K562 (cell line): Measurements from ENCODE around the gene ZFYVE28. TPM values are rescaled to one million over a fixed set of nuclear protein-coding genes. Genes with fewer than 3 reads are reported as not detected.
A peak's percentile ranks its signal among the peaks of the same experiment; 100 is the strongest.

Experiments
- ARID3A ChIP-seq: IDR thresholded peaks from 2 replicates; pipeline ENCODE4 v1.6.1; 2012; ENCODE audit warnings: low read depth, low read length, improper control_type of control experiment, borderline replicate concordance
- ARID3B ChIP-seq: fragments of 250-450 bp; sonication (Bioruptor Pico); IDR thresholded peaks from 2 replicates; pipeline ENCODE4 v1.4.0; 2020; ENCODE audit warnings: borderline replicate concordance
- CHAMP1 ChIP-seq: fragments of 450-650 bp; IDR thresholded peaks from 2 replicates; pipeline ENCODE4 v1.6.1; 2016; ENCODE audit warnings: mild to moderate bottlenecking
- COPS2 ChIP-seq: fragments of 450-650 bp; conservative IDR thresholded peaks from 2 replicates; pipeline ENCODE4 v1.6.1; 2016; ENCODE audit warnings: mild to moderate bottlenecking, moderate library complexity
- CTBP1 ChIP-seq: fragments of 450-650 bp; IDR thresholded peaks from 2 replicates; pipeline ENCODE4 v1.6.1; 2016; ENCODE audit warnings: borderline replicate concordance
- EGR1 ChIP-seq: fragments of 450-650 bp; conservative IDR thresholded peaks from 2 replicates; pipeline ENCODE4 v1.6.1; 2017; ENCODE audit warnings: mild to moderate bottlenecking
- HDAC1 ChIP-seq, 2 experiments: fragments of 450-650 bp; IDR thresholded peaks; 2 replicates each; pipeline ENCODE4 v1.6.1; 2016 to 2017; ENCODE audit warnings: inconsistent platforms in 1 of 2, mild to moderate bottlenecking in 1 of 2, moderate library complexity in 1 of 2
- ILF3 ChIP-seq: fragments of 450-650 bp; IDR thresholded peaks from 2 replicates; pipeline ENCODE4 v1.6.1; 2018; ENCODE audit warnings: antibody characterized with exemption, mild to moderate bottlenecking, moderate library complexity, borderline replicate concordance
- MAZ ChIP-seq, 2 experiments: fragments of 450-650 bp in 1 of 2; sonication (generic) in 1 of 2; formaldehyde crosslinking; IDR thresholded peaks in 1 of 2; conservative IDR thresholded peaks in 1 of 2; 2 replicates each; pipeline versions ENCODE4 v1.4.0 to v1.5.0; 2020; ENCODE audit warnings: mild to moderate bottlenecking in 1 of 2, missing genetic modification reagents in 1 of 2
- NKRF ChIP-seq: fragments of 450-650 bp; IDR thresholded peaks from 2 replicates; pipeline ENCODE4 v1.6.1; 2016; ENCODE audit warnings: borderline replicate concordance
- RBFOX2 ChIP-seq: fragments of 200-400 bp; formaldehyde crosslinking; IDR thresholded peaks from 2 replicates; pipeline ENCODE4 v1.6.1; 2017; ENCODE audit warnings: low read depth, mild to moderate bottlenecking, low read length, moderate library complexity
- TEAD2 ChIP-seq: fragments of 450-650 bp; IDR thresholded peaks from 2 replicates; pipeline ENCODE4 v1.6.1; 2016; ENCODE audit warnings: missing genetic modification characterization, control low read depth, missing compliant biosample characterization
- VEZF1 ChIP-seq: fragments of 200-800 bp; sonication (Bioruptor generic); IDR thresholded peaks from 2 replicates; pipeline ENCODE4 v1.6.1; 2017; ENCODE audit warnings: missing genetic modification characterization, missing compliant biosample characterization
- ZBTB1 ChIP-seq: sonication (generic); formaldehyde crosslinking; IDR thresholded peaks from 2 replicates; pipeline ENCODE4 v1.8.1; 2023; ENCODE audit warnings: missing genetic modification reagents, low read depth, mild to moderate bottlenecking, borderline replicate concordance
- ZNF316 ChIP-seq: fragments of 450-650 bp; IDR thresholded peaks from 2 replicates; pipeline ENCODE4 v1.6.1; 2016
- polyA plus RNA-seq, 8 experiments: library from polyadenylated mRNA; depleted of rRNA in 4 of 8; stranded (reverse) in 5 of 8; unstranded in 3 of 8; fragments of >200 nt; fragmentation: Nextera tagmentation in 2 of 8; fragmentation: Illumina TruSeq in 1 of 8; extraction: Ambion mirVana in 2 of 8; extraction: Trizol in 1 of 8; gene quantifications; 2 replicates each; pipeline versions ENCODE4 v1.2.1 to v1.2.3, GENCODE V29; 2011 to 2014; ENCODE audit warnings: inconsistent platforms in 1 of 8, missing spikeins in 1 of 8
- total RNA-seq, 7 experiments: library from RNA; depleted of rRNA in 6 of 7; stranded (reverse); fragments of >200 nt in 6 of 7; fragmentation: Illumina TruSeq in 2 of 7; extraction: Trizol in 2 of 7; gene quantifications; 2 replicates each; pipeline versions ENCODE4 v1.2.1 to v1.2.3, GENCODE V29; 2011 to 2021; ENCODE audit warnings: low replicate concordance in 1 of 7
- TF ChIP-seq, protein P1 (sequence below): sonication (generic); formaldehyde crosslinking; IDR thresholded peaks from 2 replicates; pipeline ENCODE4 v1.8.1; 2022; ENCODE audit warnings: missing genetic modification reagents
- TF ChIP-seq, protein P2 (sequence below): sonication (generic); formaldehyde crosslinking; IDR thresholded peaks from 2 replicates; pipeline ENCODE4 v1.9.0; 2022; ENCODE audit warnings: mild to moderate bottlenecking, missing genetic modification reagents

The ZFYVE28 gene
- total and polyA plus RNA-seq, 9 of the 15 experiments (the other 6 are each of a cell fraction or from before 2014, with no cell fraction given), result 1.3 to 24.8 (median 8.9) TPM

GRCh38 chr4:2375427-2375826 is 43.0 kb downstream of the ZFYVE28 start (continued):
- no peak for TF ChIP-seq ARID3A
- TF ChIP-seq TEAD2 (tag), result no peak
- TF ChIP-seq, protein P1, sequence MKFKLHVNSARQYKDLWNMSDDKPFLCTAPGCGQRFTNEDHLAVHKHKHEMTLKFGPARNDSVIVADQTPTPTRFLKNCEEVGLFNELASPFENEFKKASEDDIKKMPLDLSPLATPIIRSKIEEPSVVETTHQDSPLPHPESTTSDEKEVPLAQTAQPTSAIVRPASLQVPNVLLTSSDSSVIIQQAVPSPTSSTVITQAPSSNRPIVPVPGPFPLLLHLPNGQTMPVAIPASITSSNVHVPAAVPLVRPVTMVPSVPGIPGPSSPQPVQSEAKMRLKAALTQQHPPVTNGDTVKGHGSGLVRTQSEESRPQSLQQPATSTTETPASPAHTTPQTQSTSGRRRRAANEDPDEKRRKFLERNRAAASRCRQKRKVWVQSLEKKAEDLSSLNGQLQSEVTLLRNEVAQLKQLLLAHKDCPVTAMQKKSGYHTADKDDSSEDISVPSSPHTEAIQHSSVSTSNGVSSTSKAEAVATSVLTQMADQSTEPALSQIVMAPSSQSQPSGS, result no peak
- peak; percentile 48; the same call in 1 of the 2 replicates for TF ChIP-seq ZBTB1
- TF ChIP-seq HDAC1 (IDR thresholded peaks at IDR 0.05), result peak in 1 of 2 experiments; percentile 40; a peak in 1 of 4 replicates
- no peak for TF ChIP-seq ZNF316
- TF ChIP-seq VEZF1 (CRISPR knock-in tag), result peak; percentile 67
- TF ChIP-seq EGR1, result peak; percentile 34
- peak; percentile 55 for TF ChIP-seq RBFOX2
- TF ChIP-seq, protein P2, sequence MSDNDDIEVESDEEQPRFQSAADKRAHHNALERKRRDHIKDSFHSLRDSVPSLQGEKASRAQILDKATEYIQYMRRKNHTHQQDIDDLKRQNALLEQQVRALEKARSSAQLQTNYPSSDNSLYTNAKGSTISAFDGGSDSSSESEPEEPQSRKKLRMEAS (CRISPR knock-in tag), result 0 out of 2 replicates have a peak, but pooled peaks have one; percentile 6
- TF ChIP-seq NKRF, result no peak
- peak in 1 of 2 experiments; percentile 35; a peak in 1 of 4 replicates for TF ChIP-seq MAZ (CRISPR knock-in tag; conservative IDR thresholded peaks at IDR 0.05 in 1 of 2, IDR thresholded peaks at IDR 0.05 in 1 of 2)
- TF ChIP-seq ILF3, result no peak
- no peak for TF ChIP-seq COPS2
- TF ChIP-seq CHAMP1, result no peak
- TF ChIP-seq CTBP1, result peak; percentile 16; the same call in 1 of the 2 replicates
- TF ChIP-seq ARID3B, result no peak
